PC-9 (cell line): ENCODE data around the gene MYO1H.

Experiments used
- CTCF ChIP-seq: fragments of 200-600 bp; sonication (generic); conservative IDR thresholded peaks from 2 replicates; pipeline ENCODE4 v1.6.1; 2017; ENCODE audit warnings: mixed run types, antibody characterized with exemption, mild to moderate bottlenecking, moderate library complexity
- EZH2 ChIP-seq: fragments of 200-600 bp; sonication (generic); IDR thresholded peaks from 2 replicates; pipeline ENCODE4 v1.8.0; 2017; ENCODE audit warnings: antibody characterized with exemption, low read depth

- TF ChIP-seq CTCF (no peak), EZH2 (no peak)
Observed at GRCh38 chr12:109443794-109444193, 96.1 kb downstream of the MYO1H start.
